Myocyte (in vitro differentiated cells): ENCODE data around the gene SPTLC2. TPM values are rescaled to one million over a fixed set of nuclear protein-coding genes. Genes with fewer than 3 reads are reported as not detected.

Source experiments
- DNase-seq: peaks from one replicate; pipeline ENCODE4 v3.0.0-alpha.2; 2012; ENCODE audit warnings: low read depth
- total RNA-seq: library from RNA; depleted of rRNA; stranded (reverse); fragments of >200 nt; gene quantifications from 2 replicates; pipeline ENCODE4 v1.2.3, GENCODE V29; 2014

Gene SPTLC2
- total RNA-seq, 1 donor from 2014 or later = 11.6 TPM

DNA sequence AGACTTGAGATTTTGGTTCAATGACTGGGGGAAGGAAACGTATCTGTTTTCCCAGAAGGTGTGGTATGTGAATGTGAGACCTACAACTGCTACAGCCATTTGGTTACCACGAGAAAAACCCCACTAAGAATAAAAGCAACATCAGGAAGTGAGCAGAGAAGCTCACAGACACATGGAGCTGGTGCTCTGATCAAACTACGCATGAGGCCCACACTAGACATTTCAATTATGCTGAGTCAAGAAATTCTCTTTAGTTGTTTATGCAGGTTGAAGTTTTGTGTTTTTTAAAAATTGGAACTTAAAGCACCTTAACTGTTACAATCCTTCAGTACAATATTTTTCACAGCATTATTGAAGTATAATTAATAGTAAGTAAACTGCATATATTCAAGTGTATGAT is 8.9 kb upstream of the SPTLC2 start:
- no peak for DNase-seq

DNA sequence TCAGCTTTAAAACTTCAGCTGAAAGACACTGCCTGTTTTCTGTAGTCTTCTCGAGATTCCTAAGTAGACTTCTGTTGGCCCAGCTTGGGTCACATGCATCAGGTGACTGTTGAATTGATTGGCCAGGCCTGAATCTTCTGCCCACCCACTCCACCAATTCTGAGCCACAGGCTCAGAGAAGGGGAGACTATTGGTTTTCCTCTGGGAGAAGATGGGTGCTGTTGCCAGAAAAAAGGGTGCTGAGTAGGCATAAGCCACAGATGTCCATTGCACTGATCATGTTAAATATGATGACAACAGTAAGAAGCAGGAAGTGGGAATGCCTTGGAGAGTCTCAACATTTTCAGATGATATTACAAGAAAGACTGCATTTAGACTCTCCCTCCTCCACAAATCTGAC is 6.8 kb upstream of the SPTLC2 start:
- DNase-seq = no peak

DNA sequence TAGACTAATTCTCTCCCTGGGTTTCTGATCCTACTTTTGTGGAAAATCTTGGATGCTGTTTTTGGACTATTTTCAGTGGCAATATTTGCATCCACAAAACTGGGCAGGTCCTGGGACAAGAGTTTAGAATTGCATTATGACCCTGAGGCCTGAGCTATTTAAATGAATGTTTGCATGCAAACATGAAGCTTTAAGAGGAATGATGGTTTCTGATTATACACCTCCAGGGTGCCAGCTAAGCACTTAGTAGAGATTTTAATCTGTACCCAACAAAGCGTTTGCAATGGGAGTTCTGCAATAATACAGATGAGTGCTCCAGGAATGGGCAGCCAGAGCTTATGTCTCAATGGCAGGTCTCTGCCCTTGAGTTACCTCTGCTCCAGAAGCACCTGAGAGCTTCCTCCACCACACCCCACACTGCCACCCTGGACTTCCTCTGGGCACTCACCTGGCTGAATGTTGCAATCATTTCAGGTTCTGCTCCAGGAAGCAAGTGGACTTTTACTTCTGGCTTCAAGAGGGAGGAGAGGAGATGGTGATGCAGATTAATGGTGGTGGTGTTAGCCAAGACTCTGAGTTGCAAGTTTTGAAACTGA is 6.0 kb upstream of the SPTLC2 start:
- DNase-seq = no peak

DNA sequence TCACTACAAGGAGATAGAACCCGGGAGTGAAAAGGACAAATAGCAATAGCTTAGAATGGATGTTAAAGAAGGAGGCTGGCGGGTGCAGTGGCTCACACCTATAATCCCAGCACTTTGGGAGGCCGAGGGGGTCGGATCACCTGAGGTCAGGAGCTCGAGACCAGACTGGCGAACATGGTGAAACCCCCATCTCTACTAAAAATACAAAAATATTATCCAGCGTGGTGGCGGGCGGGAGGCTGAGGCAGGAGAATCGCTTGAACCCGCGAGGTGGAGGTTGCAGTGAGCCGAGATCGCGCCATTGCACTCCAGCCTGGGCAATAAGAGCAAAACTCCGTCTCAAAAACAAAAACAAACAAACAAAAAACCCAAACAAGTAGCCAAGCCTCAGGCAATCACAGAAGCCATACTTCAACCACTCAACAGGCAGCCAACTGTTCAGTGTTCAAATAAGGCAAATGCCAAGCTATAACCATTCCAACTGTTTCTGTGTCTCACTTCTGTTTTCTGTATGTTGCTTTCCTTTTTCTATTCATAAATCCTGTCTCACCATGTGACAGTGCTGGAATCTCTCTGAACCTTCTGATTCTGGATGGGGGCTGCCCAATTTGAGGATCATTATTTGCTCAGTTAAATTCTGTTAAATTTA is 3.9 kb upstream of the SPTLC2 start:
- DNase-seq = no peak

DNA sequence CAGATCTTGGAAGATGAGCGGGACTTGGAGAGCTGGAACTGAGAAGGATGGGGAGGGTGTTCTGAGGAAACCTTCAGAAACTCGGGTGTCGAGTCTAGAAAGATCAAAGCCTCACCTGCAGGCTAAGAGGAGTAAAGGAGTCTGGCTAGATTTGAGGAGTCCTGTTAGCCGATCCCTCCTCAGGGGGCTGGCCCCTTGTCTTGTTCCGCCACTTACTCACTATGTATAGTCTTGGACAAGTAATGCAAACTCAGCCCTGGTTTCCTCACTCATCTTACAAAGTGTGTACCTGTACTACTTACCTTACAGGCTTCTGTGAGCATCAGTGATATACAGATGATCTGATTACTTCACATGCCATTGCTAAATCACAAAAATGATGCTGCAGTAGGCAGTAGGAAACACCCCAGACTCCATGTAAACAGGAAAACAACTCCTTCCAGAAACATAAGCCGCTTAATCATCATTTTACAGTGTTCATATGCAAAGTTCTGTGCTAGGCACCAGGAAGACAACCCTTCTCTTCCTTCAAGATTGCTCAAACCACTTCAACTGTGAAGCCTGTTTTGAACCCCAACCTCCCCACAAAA is 2.0 kb upstream of the SPTLC2 start:
- DNase-seq = no peak

DNA sequence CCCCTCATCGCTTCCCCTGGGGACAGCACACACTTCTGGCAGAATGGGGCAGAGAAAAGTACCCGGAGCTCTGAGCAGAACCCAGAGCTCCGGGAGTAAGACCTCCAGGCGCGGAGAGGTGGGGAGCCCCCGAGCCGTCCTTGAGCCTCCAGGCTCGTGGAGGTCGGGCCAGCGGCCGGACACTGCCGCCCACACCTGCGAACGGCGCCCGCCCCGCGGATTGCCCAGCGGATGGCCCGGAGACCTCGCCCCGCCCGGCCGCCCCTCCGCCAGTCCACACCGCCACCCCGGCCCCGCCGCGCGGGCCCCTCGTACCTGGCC is 344 bp downstream of the SPTLC2 start:
- DNase-seq = no peak

DNA sequence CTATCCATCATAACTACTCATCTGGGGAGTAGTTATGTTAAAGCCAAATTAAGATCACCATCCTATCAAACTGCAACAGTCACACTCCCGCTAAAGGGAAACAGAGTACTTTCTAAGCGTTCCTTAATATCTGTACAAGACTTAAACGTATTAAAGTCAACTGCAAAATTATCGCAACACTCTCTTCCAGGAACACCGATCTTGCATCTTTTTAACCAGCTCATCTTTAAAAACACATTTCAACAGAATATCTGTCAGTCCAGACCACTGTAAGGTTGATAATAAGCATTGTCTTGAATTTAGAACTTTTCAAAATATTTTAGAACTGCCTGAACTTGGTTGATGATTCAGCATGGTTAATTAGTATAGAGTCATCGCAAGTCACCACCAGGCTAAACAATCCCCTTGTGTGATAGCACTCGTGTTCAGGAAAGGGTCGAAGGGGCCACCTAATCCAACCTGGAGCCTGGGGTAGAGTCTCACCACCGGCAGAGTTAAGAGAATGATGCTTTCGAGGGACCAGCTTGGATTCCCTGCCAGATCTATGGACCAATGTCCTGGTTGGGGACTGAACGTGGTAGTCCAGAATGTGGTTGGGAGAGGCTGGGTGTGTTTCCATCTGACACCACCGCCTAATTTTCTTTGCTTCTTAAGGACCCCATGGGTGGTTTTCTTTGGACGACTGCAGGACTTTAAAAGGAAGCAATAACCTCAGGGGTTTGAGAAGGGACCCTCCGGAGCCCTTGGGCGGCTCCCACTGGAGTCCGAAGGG is 890 bp downstream of the SPTLC2 start:
- peak; percentile 25 for DNase-seq

DNA sequence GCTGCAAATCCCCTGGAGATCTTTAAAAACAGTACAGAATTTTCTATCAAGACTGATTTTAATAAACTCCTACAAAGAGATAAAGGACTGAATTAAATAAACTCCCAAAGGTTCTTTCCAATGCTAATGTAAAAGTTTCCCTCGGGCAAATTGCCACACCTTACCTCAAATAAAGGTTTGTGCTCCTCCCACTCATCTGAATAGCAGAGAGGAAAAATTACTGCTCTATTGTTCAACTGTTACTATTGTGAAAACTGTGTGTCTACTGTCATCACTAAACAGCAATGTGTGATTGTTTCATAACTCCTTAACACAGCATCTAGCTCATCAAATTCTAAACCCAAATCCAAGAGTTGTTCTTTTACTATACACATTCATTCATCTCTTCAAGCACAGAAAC is 3.2 kb downstream of the SPTLC2 start:
- DNase-seq = no peak

DNA sequence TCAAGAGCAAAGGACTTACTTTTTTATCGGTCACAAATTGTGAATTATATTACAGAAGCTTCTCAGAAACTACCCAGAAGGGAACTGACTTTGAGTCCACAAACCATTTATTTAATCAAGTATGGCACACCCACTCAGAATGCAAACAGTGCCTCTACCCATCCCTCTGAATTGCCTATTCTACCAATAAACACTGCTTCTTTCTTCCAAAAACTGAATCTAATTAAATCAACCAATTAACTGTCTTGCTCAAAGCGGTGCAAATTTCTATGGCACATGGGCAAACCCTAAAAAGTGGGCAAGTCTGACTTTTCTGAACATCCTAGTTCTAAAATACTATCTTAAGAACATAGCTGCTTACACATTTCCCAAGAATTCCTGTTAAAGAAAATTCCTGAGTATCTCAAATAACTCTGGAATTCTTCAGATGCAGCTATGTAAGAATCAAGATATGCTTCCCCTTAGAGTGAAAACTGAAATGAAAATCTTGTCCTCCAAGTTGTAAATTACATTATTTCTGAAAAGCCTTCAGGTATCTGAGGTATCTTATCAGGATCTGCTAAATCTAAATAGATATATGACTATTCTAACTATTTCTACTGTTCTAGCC is 4.3 kb downstream of the SPTLC2 start:
- no peak for DNase-seq

DNA sequence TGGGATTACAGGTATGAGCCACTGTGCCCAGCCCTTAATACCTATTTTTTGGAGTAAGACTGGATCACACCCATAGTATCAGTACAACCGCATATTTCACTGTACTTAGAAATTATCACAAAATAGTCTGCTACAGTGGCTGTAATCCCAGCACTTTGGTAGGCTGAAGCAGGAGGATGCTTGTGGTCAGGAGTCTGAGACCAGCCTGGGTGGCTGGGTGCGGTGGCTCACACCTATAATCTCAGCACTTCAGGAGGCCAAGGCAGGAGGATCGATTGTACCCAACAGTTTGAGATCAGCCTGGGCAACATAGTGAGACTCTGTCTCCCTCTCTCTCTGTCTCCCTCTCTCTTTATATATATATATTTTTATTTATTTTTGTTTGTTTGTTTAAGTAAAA is 5.9 kb downstream of the SPTLC2 start:
- no peak for DNase-seq

DNA sequence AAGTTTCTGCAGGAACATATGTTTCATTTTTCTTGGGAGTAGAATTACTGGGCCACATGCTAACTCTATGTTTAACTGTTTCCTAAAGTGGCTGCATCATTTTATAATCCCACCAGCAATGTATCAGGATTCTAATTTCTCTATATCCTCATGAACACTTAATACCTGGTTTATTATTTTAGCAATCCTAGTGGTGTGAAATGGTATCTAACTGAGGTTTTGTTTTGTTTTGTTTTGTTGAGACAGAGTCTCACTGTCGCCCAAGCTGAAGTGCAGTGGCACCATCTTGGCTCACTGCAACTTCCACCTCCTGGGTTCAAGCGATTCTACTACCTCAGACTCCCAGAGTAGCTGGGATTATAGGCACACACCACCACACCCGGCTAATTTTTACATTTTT is 6.5 kb downstream of the SPTLC2 start:
- DNase-seq = no peak

DNA sequence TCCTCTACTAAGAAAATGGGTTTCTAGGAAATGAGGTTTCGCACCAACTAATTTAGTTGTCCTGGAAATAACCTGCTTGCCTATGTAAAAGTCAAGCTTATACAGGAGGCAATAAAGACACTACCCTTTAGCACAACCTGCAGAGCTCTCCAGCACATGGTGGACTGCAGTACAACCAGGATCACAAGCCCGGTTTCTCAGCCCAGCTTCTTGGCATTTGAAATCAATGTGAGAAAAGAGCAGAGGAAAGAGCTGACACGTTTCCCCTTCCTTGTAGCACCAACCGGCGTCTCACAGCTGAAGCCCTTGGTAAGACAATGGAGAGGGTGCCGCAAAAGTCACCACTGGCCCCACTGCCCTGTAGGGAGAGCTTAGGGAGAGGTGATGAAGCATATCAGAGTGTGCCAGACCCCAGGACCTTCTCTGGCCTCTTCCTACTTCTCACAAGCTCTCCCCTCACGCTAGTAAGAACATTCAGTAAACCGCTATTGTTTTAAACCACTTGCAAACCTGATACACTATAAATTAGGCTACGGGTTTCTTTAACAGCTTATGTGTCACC is 8.6 kb downstream of the SPTLC2 start:
- no peak for DNase-seq

DNA sequence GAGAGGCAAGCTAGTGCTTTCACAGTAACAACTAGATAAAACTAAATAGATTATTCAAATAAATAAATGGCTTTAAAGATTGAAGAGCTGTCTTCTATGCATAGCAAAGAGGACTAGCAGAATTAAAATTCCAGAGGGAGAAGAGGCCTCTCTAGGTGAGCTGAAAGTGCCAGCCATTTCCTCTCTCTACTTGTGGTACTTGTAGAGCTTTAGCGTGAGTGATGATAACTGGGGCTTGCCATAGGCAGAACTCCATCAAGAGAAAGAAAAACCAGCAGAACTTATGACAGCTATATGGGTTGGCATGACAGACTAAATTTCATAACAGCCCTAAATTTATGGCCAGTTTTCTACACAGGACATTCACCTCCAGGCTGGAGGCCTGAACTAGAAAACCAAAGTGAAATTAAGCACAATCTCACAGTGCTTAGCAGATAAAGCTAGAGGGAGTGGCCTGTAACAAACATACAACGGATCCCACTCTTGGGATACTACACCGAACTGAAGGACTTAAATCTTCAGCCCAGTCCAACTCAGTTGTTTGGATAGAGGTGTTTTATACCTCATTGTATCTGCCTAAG is 11.0 kb downstream of the SPTLC2 start:
- no peak for DNase-seq

DNA sequence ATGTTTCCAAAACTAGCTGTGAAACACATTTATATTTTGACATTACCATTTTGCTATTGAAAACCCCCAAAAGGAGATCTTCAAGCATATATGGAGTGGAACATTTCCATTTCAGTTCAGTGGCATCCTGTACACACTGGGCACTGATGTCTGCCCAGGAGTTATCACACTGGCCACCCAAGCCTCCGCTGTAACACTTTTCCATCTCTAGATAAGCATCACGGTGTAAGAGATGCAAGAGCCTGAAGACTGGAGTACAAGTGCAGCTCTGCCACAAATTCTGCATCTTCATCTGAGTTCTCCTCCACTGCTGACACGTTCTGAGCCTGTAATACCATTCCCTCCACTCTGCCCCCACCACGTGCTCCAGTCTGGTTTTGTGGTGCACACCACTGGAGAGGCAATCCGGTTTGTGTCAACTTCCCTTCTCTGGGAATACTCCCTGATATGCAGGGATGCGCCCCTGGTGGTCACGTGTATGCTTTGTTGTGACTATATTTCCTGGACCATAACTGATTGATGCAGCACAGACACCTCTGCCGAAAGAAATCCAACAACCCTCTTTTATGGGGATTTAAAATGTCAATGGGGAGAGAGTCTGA is 12.7 kb downstream of the SPTLC2 start:
- peak; percentile 42 for DNase-seq

DNA sequence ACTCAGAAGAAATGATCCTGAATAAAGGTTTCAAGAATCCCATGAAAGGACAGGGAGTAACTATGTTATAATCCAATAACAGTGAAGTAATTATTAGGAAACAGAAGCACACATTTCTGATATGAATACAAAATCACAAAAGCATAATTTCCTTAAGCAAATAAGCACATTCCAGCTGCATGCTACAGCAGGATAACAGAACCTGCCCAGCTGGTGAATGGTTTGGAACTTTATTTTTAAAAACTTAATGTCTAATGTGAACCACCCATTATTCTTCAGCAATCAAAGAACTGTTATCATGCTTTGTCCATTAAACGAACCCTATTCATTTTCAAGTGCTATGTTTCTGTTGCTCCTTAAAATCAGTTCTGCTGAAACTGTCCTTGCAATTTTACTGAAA is 13.4 kb downstream of the SPTLC2 start:
- DNase-seq = no peak

DNA sequence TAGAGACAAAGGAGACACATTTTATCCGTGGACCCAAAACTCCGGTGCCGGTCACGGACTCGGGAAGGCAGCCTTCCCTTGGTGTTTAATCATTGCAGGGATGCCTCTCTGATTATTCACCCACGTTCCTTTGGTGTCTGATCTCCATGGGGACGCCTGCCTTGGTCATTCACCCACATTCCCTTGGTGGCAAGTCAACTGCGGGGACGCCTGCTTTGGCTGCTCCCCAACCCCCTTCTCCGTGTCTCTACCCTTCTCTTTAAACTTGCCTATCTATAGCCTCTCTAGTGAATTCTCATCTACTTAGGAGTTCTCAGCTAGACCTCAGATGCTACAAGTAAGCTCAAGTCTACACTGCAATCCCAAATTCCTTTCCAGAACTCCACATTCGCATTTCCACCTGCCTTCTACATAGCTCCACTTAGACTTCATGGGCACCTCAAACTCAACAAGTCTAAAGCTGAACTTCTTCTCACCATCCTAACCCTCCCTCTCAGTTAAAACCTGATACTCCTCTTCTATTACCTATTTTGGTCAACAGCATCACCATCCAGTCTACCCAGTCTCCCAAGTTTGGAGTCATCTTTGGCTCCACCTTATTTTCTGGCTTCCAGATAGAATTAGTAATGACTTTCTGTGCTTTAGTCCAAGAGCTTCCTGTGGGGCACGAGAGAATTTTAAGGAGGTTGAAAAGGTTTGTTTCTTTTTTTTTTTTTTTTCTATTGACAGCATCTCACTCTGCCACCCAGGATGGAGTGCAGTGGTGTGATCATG is 14.4 kb downstream of the SPTLC2 start:
- DNase-seq = peak; percentile 22

DNA sequence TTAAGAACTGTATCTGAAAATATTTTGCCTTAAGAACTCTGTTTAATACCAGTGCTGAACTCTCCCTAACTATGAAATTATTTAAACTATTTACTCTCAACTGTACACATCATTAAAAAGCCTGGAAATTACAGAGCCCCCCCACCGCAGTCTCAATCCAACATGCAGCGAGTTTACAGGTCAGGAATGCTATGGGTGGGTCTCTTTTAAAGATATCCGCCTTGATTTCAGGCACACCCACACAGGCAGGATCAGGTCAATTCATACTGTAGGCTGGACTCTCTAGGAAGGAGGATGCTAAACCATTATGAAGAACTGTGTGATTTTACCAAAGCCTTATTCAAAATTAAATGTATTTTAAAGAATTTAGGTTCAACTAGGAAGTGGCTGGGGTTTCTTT is 16.5 kb downstream of the SPTLC2 start:
- DNase-seq = no peak

DNA sequence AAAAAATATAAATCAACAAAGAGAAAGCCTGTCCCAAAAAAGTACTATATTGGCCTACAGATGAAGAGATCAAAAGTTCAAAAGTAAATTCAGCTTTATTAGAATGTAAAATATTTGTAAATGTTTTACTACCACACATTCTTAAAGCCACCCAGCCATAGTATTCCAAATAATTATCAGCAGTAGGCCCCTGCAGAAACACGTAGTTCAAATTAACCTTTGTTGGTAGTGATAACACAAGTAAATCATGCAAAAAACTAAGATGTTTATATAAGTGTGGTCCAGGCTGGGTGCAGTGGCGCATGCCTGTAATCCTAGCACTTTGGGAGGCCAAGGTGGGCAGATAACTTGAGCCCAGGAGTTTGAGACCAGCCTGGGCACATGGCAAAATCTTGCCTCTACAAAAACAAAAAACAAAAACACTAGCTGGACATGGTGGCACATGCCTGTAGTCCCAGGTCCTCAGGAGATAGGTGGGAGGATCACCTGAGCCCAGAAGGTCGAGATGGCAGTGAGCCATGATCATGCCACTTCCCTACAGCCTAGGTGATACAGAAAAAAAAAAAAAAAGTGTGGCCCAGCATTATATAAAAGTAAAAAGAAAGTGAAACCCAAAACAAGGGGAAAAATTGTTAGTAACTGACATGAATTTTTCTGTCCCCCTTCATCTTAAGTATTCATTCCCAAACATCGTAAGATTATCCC is 17.9 kb downstream of the SPTLC2 start:
- DNase-seq = no peak

DNA sequence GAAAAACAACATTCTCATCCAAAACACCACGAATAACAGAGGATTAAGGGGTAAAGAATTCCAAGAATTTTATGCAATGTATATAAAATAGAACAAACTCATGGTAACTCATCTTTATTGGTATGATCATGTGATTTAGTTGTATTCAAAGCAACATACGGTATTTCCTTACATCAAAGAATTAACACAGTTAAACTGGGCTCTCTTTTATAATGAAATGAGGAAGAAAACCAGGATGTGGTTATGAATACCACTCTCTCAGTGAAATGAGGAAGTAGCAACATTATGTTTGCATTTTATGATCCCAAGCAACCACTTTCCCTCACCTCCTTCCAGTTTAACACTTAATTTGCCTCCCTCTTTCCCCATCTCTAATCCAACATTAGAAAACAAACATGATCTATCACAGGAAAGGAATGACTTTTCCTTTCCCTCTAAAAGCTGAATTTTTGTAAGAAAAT is 22.9 kb downstream of the SPTLC2 start:
- no peak for DNase-seq
